IMR-90 (cell line): ENCODE results near the gene ATG7.

Experiments
- CHD1 ChIP-seq: IDR thresholded peaks from 2 replicates; pipeline ENCODE4 v1.6.1; 2012; ENCODE audit warnings: low read depth, low read length, improper control_type of control experiment
- FOS ChIP-seq: fragments of 150-350 bp; IDR thresholded peaks from 2 replicates; pipeline ENCODE4 v1.6.1; 2016; ENCODE audit warnings: low read depth, low read length
- MAZ ChIP-seq: IDR thresholded peaks from 2 replicates; pipeline ENCODE4 v1.6.1; 2012; ENCODE audit warnings: low read depth, mild to moderate bottlenecking, low read length, improper control_type of control experiment, moderate library complexity, borderline replicate concordance
- NFE2L2 ChIP-seq: fragments of 150-350 bp; IDR thresholded peaks from 2 replicates; pipeline ENCODE4 v1.6.1; 2016; ENCODE audit warnings: low read depth, mild to moderate bottlenecking, low read length
- RCOR1 ChIP-seq: IDR thresholded peaks from 2 replicates; pipeline ENCODE4 v1.6.1; 2012; ENCODE audit warnings: mild to moderate bottlenecking, low read length, improper control_type of control experiment; ENCODE audit not compliant: insufficient replicate concordance
- RFX5 ChIP-seq: IDR thresholded peaks from 2 replicates; pipeline ENCODE4 v1.8.0; 2012; ENCODE audit warnings: low read depth, mild to moderate bottlenecking, low read length, moderate library complexity
- TF ChIP-seq, protein P1 (sequence below): conservative IDR thresholded peaks from 2 replicates; pipeline ENCODE4 v1.5.1; 2012; ENCODE audit warnings: mild to moderate bottlenecking, low read depth, low read length, improper control_type of control experiment
- TF ChIP-seq, protein P2 (sequence below): fragments of 150-350 bp; IDR thresholded peaks from 2 replicates; pipeline ENCODE4 v1.6.1; 2017; ENCODE audit warnings: mild to moderate bottlenecking, antibody characterized with exemption, low read length, low read depth

DNA sequence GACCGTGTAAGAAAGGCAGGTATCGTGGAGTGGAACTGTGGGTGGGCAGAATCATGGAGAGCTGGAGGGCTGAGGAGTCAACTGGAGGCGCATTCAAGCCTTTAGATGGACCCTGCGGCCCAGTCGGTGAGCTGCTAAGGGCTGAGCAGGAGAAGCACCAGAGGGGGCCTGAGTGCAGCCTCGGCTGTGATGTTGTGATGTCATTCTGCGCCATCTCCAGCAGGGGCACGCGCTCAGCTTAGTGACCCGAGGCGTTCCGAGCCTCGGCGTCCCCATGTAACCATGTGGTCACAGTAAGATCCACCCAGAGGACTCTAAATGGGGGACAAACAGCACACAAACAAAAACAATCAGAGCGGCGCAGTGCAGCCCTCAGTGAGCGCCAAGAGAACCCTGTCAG is 294.7 kb downstream of the ATG7 start:
- TF ChIP-seq, protein P1, sequence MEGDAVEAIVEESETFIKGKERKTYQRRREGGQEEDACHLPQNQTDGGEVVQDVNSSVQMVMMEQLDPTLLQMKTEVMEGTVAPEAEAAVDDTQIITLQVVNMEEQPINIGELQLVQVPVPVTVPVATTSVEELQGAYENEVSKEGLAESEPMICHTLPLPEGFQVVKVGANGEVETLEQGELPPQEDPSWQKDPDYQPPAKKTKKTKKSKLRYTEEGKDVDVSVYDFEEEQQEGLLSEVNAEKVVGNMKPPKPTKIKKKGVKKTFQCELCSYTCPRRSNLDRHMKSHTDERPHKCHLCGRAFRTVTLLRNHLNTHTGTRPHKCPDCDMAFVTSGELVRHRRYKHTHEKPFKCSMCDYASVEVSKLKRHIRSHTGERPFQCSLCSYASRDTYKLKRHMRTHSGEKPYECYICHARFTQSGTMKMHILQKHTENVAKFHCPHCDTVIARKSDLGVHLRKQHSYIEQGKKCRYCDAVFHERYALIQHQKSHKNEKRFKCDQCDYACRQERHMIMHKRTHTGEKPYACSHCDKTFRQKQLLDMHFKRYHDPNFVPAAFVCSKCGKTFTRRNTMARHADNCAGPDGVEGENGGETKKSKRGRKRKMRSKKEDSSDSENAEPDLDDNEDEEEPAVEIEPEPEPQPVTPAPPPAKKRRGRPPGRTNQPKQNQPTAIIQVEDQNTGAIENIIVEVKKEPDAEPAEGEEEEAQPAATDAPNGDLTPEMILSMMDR, result no peak; the same call in 1 of the 2 replicates
- TF ChIP-seq, protein P2, sequence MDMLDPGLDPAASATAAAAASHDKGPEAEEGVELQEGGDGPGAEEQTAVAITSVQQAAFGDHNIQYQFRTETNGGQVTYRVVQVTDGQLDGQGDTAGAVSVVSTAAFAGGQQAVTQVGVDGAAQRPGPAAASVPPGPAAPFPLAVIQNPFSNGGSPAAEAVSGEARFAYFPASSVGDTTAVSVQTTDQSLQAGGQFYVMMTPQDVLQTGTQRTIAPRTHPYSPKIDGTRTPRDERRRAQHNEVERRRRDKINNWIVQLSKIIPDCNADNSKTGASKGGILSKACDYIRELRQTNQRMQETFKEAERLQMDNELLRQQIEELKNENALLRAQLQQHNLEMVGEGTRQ, result no peak
- no peak for TF ChIP-seq RCOR1
- TF ChIP-seq FOS, result no peak
- TF ChIP-seq RFX5, result no peak
- no peak for TF ChIP-seq MAZ
- no peak for TF ChIP-seq CHD1
- TF ChIP-seq NFE2L2, result no peak
